Suprapubic skin (tissue), 4 donors: ENCODE data around the gene GRK2. TPM values are rescaled to one million over a fixed set of nuclear protein-coding genes. Genes with fewer than 3 reads are reported as not detected.

Source experiments
- DNase-seq, 2 donors: peaks; one replicate each; pipeline ENCODE4 v3.0.0-alpha.2; 2019; ENCODE audit warnings: low spot score in 2 of 2
- H3K27ac ChIP-seq: fragments of 200-600 bp; sonication (generic); one replicate; pipeline ENCODE4 v1.5.1; 2019
- H3K27me3 ChIP-seq: fragments of 200-600 bp; sonication (generic); one replicate; pipeline ENCODE4 v1.5.1; 2019
- H3K36me3 ChIP-seq: fragments of 200-600 bp; sonication (generic); one replicate; pipeline ENCODE4 v1.5.1; 2019
- H3K4me1 ChIP-seq: fragments of 200-600 bp; sonication (generic); one replicate; pipeline ENCODE4 v1.5.1; 2019
- H3K4me3 ChIP-seq: fragments of 200-600 bp; sonication (generic); one replicate; pipeline ENCODE4 v1.5.1; 2019; ENCODE audit warnings: mild to moderate bottlenecking
- H3K9me3 ChIP-seq: fragments of 200-600 bp; sonication (generic); one replicate; pipeline ENCODE4 v1.5.1; 2019
- EP300 ChIP-seq: sonication (generic); formaldehyde crosslinking; IDR thresholded peaks from one replicate; pipeline ENCODE4 v1.6.1; 2017; ENCODE audit warnings: antibody characterized with exemption
- POLR2A ChIP-seq, 2 donors: fragments of 450-650 bp; IDR thresholded peaks; one replicate each; pipeline ENCODE4 v1.6.1; 2017; ENCODE audit warnings: antibody characterized with exemption in 2 of 2, mild to moderate bottlenecking in 2 of 2, moderate library complexity in 2 of 2
- POLR2AphosphoS5 ChIP-seq, 3 donors: sonication (generic); formaldehyde crosslinking; IDR thresholded peaks; one replicate each; pipeline ENCODE4 v1.6.1; 2017; ENCODE audit warnings: antibody characterized with exemption in 3 of 3
- WGBS: methylation state at CpG from one replicate; pipeline ENCODE4 v1.1.5; 2018; 5-methylcytosine and 5-hydroxymethylcytosine counted together
- total RNA-seq, 4 donors: library from RNA; depleted of rRNA; stranded (reverse); fragments of >200 nt; gene quantifications; one replicate each; pipeline ENCODE4 v1.1.0, GENCODE V29; 2016
- TF ChIP-seq, protein P1 (sequence below), 2 donors: fragments of 200-600 bp in 1 of 2; fragments of 450-650 bp in 1 of 2; sonication (generic) in 1 of 2; IDR thresholded peaks; one replicate each; pipeline ENCODE4 v1.5.1; 2016 to 2019; ENCODE audit warnings: antibody characterized with exemption in 2 of 2, mild to moderate bottlenecking in 1 of 2, moderate library complexity in 1 of 2

GRK2 gene
- total RNA-seq, 4 donors from 2014 or later: 84.3 to 157 (median 105) TPM

GRCh38 chr11:67269401-67270255, 3.4 kb downstream of the GRK2 start:
- peak in 1 of 2 donors; percentile 66 for DNase-seq

DNA sequence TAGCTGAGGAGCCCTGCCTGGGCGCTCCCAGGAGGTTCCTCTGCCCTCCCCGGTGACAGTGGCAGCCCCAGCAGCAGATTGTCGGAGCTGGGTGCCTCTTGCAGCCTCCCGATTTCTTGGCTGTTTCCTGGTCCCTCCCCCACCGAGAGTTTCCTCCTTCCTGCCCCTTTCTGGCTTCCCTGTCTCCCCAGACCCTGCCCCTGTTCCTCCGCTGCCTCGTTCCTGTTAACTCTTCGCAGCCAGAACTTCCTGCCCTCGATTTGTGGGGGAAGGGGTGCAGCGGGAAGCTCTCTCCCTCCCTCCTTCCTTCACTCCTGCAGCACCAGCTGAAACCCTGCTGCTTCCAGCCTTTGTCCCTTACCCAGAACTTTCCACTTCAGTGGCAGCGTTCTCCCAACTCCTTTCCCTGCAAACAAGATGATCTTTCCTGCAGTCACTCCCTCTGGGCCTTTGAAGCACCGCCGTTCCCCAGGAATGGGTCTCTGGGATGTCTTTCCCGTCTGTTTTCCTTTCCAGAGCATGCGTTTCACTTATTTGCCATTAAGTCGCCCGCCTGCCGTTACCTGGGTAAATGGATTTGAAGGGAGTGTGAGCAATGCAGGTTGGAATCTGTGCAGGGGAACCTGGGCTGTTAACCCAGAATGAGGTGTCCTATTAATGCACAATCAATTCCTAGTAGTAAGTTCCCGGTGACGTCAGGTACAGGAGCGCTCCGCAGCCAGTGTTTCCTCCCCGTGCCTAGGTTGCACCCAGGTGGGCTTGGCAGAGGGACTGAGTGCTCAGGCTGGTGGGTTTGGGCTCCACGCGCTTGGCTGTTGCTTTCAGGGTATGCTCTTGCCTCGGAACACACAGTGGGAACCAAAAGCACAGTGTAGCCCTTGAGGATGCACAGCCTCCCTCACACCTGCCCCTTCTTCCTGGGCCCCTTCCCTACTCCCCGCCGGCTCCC, 4.3 kb downstream of the GRK2 start:
- Histone ChIP-seq H3K27ac (peak overlapping the region; percentile 63), H3K27me3 (no peaks in the 10 kb centered on the region), H3K9me3 (no peaks in the 10 kb centered on the region), H3K4me3 (peak overlapping the region; percentile 95), H3K36me3 (no peaks in the 10 kb centered on the region), H3K4me1 (peaks cover 93% of the 10 kb centered on the region)
- WGBS: 24% methylated on average over 24 of the region's 28 CpGs
- TF ChIP-seq POLR2AphosphoS5 (IDR thresholded peaks at IDR 0.05): no peak
- TF ChIP-seq, protein P1, sequence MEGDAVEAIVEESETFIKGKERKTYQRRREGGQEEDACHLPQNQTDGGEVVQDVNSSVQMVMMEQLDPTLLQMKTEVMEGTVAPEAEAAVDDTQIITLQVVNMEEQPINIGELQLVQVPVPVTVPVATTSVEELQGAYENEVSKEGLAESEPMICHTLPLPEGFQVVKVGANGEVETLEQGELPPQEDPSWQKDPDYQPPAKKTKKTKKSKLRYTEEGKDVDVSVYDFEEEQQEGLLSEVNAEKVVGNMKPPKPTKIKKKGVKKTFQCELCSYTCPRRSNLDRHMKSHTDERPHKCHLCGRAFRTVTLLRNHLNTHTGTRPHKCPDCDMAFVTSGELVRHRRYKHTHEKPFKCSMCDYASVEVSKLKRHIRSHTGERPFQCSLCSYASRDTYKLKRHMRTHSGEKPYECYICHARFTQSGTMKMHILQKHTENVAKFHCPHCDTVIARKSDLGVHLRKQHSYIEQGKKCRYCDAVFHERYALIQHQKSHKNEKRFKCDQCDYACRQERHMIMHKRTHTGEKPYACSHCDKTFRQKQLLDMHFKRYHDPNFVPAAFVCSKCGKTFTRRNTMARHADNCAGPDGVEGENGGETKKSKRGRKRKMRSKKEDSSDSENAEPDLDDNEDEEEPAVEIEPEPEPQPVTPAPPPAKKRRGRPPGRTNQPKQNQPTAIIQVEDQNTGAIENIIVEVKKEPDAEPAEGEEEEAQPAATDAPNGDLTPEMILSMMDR (IDR thresholded peaks at IDR 0.05): no peak
- peak in 1 of 2 donors; percentile 70 for DNase-seq

More at GRCh38 chr11:67269401-67270255, 3.4 kb downstream of the GRK2 start:
- Histone ChIP-seq H3K27ac (peak overlapping the region; percentile 63), H3K36me3 (no peaks in the 10 kb centered on the region), H3K27me3 (no peaks in the 10 kb centered on the region), H3K4me3 (peak overlapping the region; percentile 95), H3K9me3 (no peaks in the 10 kb centered on the region), H3K4me1 (peaks cover 93% of the 10 kb centered on the region)
- no peak for TF ChIP-seq EP300
- 28% methylated on average over 12 of the region's 15 CpGs for WGBS

DNA sequence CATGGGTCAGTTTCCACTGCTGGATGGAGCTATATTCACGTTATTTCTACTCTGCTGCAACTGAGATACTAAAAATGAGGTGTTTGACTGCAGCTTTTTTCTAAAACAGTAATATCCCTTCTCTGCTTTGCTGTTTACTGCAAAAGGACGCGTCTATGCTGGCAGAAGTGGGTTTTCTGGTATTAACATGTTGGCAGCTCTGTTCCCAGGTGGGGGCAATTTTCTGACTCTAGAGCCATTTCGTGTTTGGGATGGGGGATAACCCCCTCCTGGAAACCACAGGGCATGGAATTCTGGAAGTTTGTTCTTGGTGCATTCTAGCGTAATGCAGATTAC, 4.9 kb downstream of the GRK2 start:
- WGBS: 69% methylated on average over 5 of the region's 5 CpGs

DNA sequence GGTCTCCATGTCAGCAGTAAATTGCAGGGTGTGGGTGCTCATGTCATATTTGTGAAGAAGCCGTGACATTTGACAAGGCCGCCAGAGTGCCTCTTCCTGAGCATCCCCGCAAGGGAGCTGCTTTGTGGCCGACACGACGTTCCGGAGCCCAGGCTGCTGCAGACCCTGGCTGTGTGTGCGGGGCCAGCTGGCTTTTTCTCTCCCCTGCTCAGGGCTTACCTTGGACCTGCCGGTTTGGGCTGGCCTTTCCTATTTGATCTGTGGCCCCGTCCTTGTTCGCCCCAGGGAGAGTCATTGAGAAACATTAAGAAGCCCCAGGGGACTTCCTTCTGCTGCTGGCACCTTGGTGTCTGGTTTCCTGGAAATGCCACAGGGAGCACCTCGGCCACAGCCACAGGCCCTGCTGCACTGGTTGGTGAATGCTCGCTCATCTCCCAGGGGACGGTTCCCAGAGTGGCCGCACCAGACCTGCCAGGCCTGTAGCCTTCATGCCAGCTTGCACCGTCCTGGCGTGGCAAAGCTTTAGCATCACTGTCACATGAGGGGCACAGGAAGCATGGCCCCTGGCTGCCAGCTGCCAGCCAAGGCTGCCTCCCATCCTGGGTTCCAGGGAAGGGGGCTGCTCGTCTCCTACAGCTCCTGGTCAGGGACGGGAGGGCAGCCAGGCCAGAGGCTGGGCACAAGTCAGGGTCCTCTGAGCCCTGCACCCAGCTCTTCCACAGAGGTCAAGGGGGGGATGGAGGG, 5.4 kb downstream of the GRK2 start:
- Histone ChIP-seq H3K27ac (peak overlapping the region; percentile 63), H3K9me3 (no peaks in the 10 kb centered on the region), H3K36me3 (no peaks in the 10 kb centered on the region), H3K27me3 (no peaks in the 10 kb centered on the region), H3K4me1 (peaks cover 98% of the 10 kb centered on the region), H3K4me3 (peak overlapping the region; percentile 5)
- WGBS: 82% methylated on average over 10 of the region's 19 CpGs
- peak in 1 of 2 donors; percentile 59 for DNase-seq
- TF ChIP-seq, protein P1 (IDR thresholded peaks at IDR 0.05): no peak
- TF ChIP-seq EP300: no peak
- TF ChIP-seq POLR2A (IDR thresholded peaks at IDR 0.05): no peak
- no peak for TF ChIP-seq POLR2AphosphoS5 (IDR thresholded peaks at IDR 0.05)

More for the DNA sequence above, 4.9 kb downstream of the GRK2 start:
- Histone ChIP-seq H3K9me3 (no peaks in the 10 kb centered on the region), H3K4me1 (peaks cover 93% of the 10 kb centered on the region), H3K27me3 (no peaks in the 10 kb centered on the region), H3K36me3 (no peaks in the 10 kb centered on the region), H3K4me3 (peak overlapping the region; percentile 95), H3K27ac (peak overlapping the region; percentile 63)
- no peak for DNase-seq
- TF ChIP-seq POLR2A (IDR thresholded peaks at IDR 0.05) (no peak), EP300 (no peak), POLR2AphosphoS5 (IDR thresholded peaks at IDR 0.05) (no peak)
- TF ChIP-seq, protein P1 (IDR thresholded peaks at IDR 0.05): no peak
